Purkinje cell (primary cell): ENCODE data around the gene DNAJB6. TPM values are rescaled to one million over a fixed set of nuclear protein-coding genes. Genes with fewer than 3 reads are reported as not detected.

ENCODE experiments used
- polyA plus RNA-seq: library from polyadenylated mRNA; unstranded; fragments of >200 nt; fragmentation: Nextera tagmentation; gene quantifications from 2 replicates; pipeline ENCODE4 v1.2.1, GENCODE V29; 2014

The DNAJB6 gene
- polyA plus RNA-seq = 177 and 192 TPM in 2 replicates

DNA sequence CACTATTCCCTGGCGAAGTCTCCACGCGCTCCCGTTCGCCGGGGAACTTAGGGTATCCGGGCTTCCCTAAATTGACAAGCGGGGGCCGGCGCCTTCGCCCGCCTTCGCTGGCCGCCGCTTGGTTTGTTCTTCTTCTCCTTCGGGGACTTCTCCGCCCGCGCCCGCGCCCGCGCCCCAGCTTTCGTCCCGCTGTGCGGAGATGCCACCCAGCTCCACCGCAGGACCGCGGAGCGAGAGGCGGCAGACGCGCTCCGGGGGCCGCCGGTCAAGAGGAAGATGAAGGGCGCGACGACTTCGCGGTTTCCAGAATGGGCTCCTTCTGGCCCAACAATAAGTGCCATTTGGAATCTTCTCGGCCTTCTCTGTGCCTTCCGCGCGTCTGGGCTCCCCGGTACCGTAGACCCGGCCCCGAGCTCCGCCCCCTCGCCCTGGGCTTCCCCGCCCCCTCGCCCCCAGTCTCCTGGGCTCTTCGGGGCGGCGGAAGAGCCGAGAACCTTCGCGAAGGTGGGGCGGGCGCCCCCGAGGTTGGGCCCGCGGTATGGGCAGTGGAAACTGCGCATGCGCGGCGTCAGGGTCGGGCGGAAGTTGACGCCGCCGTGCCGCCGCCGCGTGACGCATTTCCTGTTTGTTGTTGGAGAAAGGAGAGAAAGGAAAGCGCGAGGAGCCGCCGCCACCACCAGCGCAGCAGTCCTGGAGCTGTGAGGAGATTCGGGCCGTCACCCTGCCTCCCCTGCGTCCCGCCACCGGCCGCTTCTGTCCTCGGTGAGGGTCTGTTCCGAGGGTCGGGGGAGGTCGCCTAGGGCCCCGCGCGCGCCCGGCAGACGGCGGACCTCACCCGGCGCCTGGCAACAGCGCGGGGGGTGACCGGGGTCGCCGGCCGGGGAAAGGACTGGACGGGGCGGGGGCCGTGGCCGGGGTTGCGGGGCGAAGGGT, at the start of gene DNAJB6:
Gene DNAJB6 (plus strand): TSS at position 622 of the 933 bp plus-strand sequence. CDS start 21,569 bp downstream, outside the sequence.

Other genes starting within 250 kb of the DNAJB6 start
- gene UBE3C, start 198.1 kb upstream of the DNAJB6 start, polyA plus RNA-seq = 9.5 and 11.1 TPM in 2 replicates